HEK293T (cell line): ENCODE results near the gene NUP133.

Experiments
- CTCF ChIA-PET: fragments of 350-600 bp; formaldehyde crosslinking; extraction: SDS; loops from one replicate; lab custom pipeline; 2021; ENCODE audit warnings: antibody characterized with exemption, inconsistent platforms; lab: Yijun Ruan, JAX
- POLR2A ChIA-PET: fragments of 350-600 bp; formaldehyde crosslinking; extraction: SDS; loops from one replicate; lab custom pipeline; 2020; ENCODE audit warnings: antibody characterized with exemption, inconsistent platforms; lab: Yijun Ruan, JAX
- DNase-seq: peaks from one replicate; pipeline ENCODE4 v3.0.0; 2012; ENCODE audit warnings: mixed read lengths; ENCODE audit errors: extremely low spot score
- ARNT ChIP-seq: fragments of 450-650 bp; IDR thresholded peaks from 2 replicates; pipeline ENCODE4 v1.6.1; 2017; ENCODE audit warnings: mild to moderate bottlenecking
- BHLHE40 ChIP-seq: fragments of 450-650 bp; IDR thresholded peaks from 2 replicates; pipeline ENCODE4 v1.6.1; 2016; ENCODE audit warnings: mild to moderate bottlenecking, moderate library complexity, borderline replicate concordance
- CTBP1 ChIP-seq: fragments of 450-650 bp; IDR thresholded peaks from 2 replicates; pipeline ENCODE4 v1.6.1; 2016; ENCODE audit warnings: borderline replicate concordance
- ELF4 ChIP-seq: fragments of 450-650 bp; IDR thresholded peaks from 2 replicates; pipeline ENCODE4 v1.6.1; 2017; ENCODE audit warnings: antibody characterized with exemption
- FOXA1 ChIP-seq: fragments of 450-650 bp; IDR thresholded peaks from 2 replicates; pipeline ENCODE4 v1.6.1; 2016; ENCODE audit warnings: mild to moderate bottlenecking
- FOXK2 ChIP-seq: fragments of 450-650 bp; IDR thresholded peaks from 2 replicates; pipeline ENCODE4 v1.6.1; 2016; ENCODE audit warnings: mild to moderate bottlenecking
- FOXM1 ChIP-seq: fragments of 450-650 bp; IDR thresholded peaks from 2 replicates; pipeline ENCODE4 v1.6.1; 2017; ENCODE audit warnings: mild to moderate bottlenecking, borderline replicate concordance
- HDGF ChIP-seq: fragments of 450-650 bp; IDR thresholded peaks from 2 replicates; pipeline ENCODE4 v1.6.1; 2017; ENCODE audit warnings: antibody characterized with exemption, borderline replicate concordance
- L3MBTL2 ChIP-seq: fragments of 450-650 bp; conservative IDR thresholded peaks from 2 replicates; pipeline ENCODE4 v1.6.1; 2016; ENCODE audit warnings: mild to moderate bottlenecking
- LEF1 ChIP-seq: fragments of 450-650 bp; IDR thresholded peaks from 2 replicates; pipeline ENCODE4 v1.6.1; 2017; ENCODE audit warnings: mild to moderate bottlenecking, borderline replicate concordance
- NFRKB ChIP-seq: fragments of 450-650 bp; IDR thresholded peaks from 2 replicates; pipeline ENCODE4 v1.6.1; 2016; ENCODE audit warnings: mild to moderate bottlenecking, moderate library complexity
- PKNOX1 ChIP-seq: fragments of 450-650 bp; IDR thresholded peaks from 2 replicates; pipeline ENCODE4 v1.6.1; 2016
- SP1 ChIP-seq: fragments of 450-650 bp; IDR thresholded peaks from 2 replicates; pipeline ENCODE4 v1.6.1; 2017
- SUZ12 ChIP-seq: fragments of 450-650 bp; IDR thresholded peaks from 2 replicates; pipeline ENCODE4 v1.6.1; 2016; ENCODE audit warnings: mild to moderate bottlenecking
- TARDBP ChIP-seq: fragments of 450-650 bp; IDR thresholded peaks from 2 replicates; pipeline ENCODE4 v1.6.1; 2016
- ZNF384 ChIP-seq: fragments of 450-650 bp; IDR thresholded peaks from 2 replicates; pipeline ENCODE4 v1.6.1; 2016

The NUP133 gene

DNA sequence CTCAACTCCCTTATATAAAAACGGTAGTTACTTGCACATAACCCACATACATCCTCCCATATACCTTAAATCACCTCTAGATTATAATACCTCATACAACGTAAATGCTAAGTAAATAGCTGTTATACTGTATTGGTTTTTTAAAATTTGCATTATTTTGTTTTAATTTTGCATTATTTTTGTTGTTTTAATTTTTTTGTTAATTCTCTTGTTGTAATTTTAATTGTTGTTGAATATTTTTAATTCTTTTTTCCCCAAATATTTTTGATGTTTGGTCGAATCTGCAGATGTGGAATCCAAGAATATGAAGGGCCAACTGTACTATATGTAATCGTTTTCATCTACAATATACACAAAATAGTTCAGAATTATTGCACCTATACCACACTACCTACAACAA, 50.7 kb downstream of the NUP133 start:
- no peak for DNase-seq
- no peak for TF ChIP-seq HDGF
- no peak for TF ChIP-seq FOXM1
- TF ChIP-seq BHLHE40 = no peak
- TF ChIP-seq ZNF384 = no peak
- no peak for TF ChIP-seq ARNT
- TF ChIP-seq SP1 = no peak
- no peak for TF ChIP-seq FOXK2
- no peak for TF ChIP-seq L3MBTL2
- no peak for TF ChIP-seq CTBP1
- no peak for TF ChIP-seq LEF1
- TF ChIP-seq ELF4 = no peak
- TF ChIP-seq SUZ12 = no peak
- no peak for TF ChIP-seq NFRKB
- no peak for TF ChIP-seq FOXA1
- no peak for TF ChIP-seq PKNOX1
- no peak for TF ChIP-seq TARDBP
- POLR2A ChIA-PET = interaction anchor here (1.3 kb wide), 1 partner anchor 116 kb away, joined by 3 read pairs; no protein-coding TSS in a partner anchor
- CTCF ChIA-PET = no interaction called here

- CTCF ChIA-PET = no interaction called here
- POLR2A ChIA-PET = no interaction called here
Measured at GRCh38 chr1:229456016-229456415, 52.1 kb downstream of the NUP133 start.

GRCh38 chr1:229454056-229454455, 54.1 kb downstream of the NUP133 start:
- TF ChIP-seq ELF4 = no peak
- TF ChIP-seq ARNT = no peak
- no peak for TF ChIP-seq FOXK2
- TF ChIP-seq FOXM1 = no peak
- TF ChIP-seq TARDBP = no peak
- TF ChIP-seq ZNF384 = no peak
- TF ChIP-seq SP1 = no peak
- TF ChIP-seq PKNOX1 = no peak
- no peak for TF ChIP-seq LEF1
- no peak for DNase-seq
- ChIA-PET POLR2A (no interaction called here), CTCF (interaction anchor here (0.6 kb wide), 1 partner anchor 218 kb away, joined by 3 read pairs; no protein-coding TSS in a partner anchor)

More at GRCh38 chr1:229456016-229456415, 52.1 kb downstream of the NUP133 start:
- TF ChIP-seq FOXK2 = no peak
- TF ChIP-seq L3MBTL2 = no peak
- no peak for TF ChIP-seq CTBP1
- no peak for TF ChIP-seq BHLHE40
- TF ChIP-seq SP1 = no peak
- no peak for TF ChIP-seq TARDBP
- TF ChIP-seq SUZ12 = no peak
- no peak for DNase-seq

GRCh38 chr1:229452956-229453801, 55.0 kb downstream of the NUP133 start:
- no peak for TF ChIP-seq FOXM1
- no peak for TF ChIP-seq CTBP1
- no peak for TF ChIP-seq FOXK2
- no peak for TF ChIP-seq L3MBTL2
- TF ChIP-seq SUZ12 = no peak
- TF ChIP-seq LEF1 = no peak
- TF ChIP-seq ZNF384 = no peak
- no peak for TF ChIP-seq HDGF
- no peak for TF ChIP-seq PKNOX1
- TF ChIP-seq ELF4 = no peak
- TF ChIP-seq FOXA1 = no peak
- no peak for TF ChIP-seq BHLHE40
- no peak for TF ChIP-seq TARDBP
- no peak for TF ChIP-seq ARNT
- DNase-seq = no peak
- POLR2A ChIA-PET = no interaction called here
- CTCF ChIA-PET = interaction anchor here (0.6 to 0.8 kb wide), 4 partner anchors 12 to 195 kb away, joined by 3 read pairs; no protein-coding TSS in a partner anchor

- POLR2A ChIA-PET = no interaction called here
- TF ChIP-seq CTBP1 (no peak), BHLHE40 (no peak), SP1 (no peak), ELF4 (no peak), ZNF384 (no peak)
- CTCF ChIA-PET = no interaction called here
- no peak for DNase-seq
Measured at GRCh38 chr1:229448845-229449244, 59.3 kb downstream of the NUP133 start.

- TF ChIP-seq LEF1 = no peak
- TF ChIP-seq BHLHE40 = no peak
- TF ChIP-seq ELF4 = no peak
- CTCF ChIA-PET = interaction anchor here (0.6 kb wide), 1 partner anchor 775 kb away, joined by 3 read pairs; no protein-coding TSS in a partner anchor
- POLR2A ChIA-PET = no interaction called here
Measured at GRCh38 chr1:229448354-229448753, 59.8 kb downstream of the NUP133 start.

More at GRCh38 chr1:229448354-229448753, 59.8 kb downstream of the NUP133 start:
- DNase-seq = no peak
